Liver (tissue), 3 donors: ENCODE data around the gene CDH13.

Experiments used
- CTCF ChIP-seq: fragments of 150-350 bp; IDR thresholded peaks from 2 replicates; pipeline ENCODE4 v1.5.1; 2017; ENCODE audit warnings: improper control_type of control experiment, low read depth, low read length; ENCODE audit not compliant: missing input control
- GABPA ChIP-seq, 2 donors: IDR thresholded peaks in 1 of 2; conservative IDR thresholded peaks in 1 of 2; 2 replicates each; pipeline ENCODE4 v1.6.1; 2016; ENCODE audit warnings: antibody characterized with exemption in 2 of 2, mild to moderate bottlenecking in 1 of 2, moderate library complexity in 1 of 2
- JUND ChIP-seq, 2 donors: IDR thresholded peaks; 2 replicates each; pipeline ENCODE4 v1.6.1; 2016; ENCODE audit warnings: antibody characterized with exemption in 2 of 2
- RAD21 ChIP-seq, 2 donors: IDR thresholded peaks; 2 replicates each; pipeline ENCODE4 v1.6.1; 2016; ENCODE audit warnings: antibody characterized with exemption in 2 of 2, mild to moderate bottlenecking in 2 of 2
- REST ChIP-seq: IDR thresholded peaks from 2 replicates; pipeline ENCODE4 v1.6.1; 2016; ENCODE audit warnings: antibody characterized with exemption, mild to moderate bottlenecking
- donor health status: healthy.
- donor health status: healthy.

GRCh38 chr16:82769845-82770244 lies 143.1 kb downstream of the CDH13 start:
- TF ChIP-seq CTCF: no peak
- no peak for TF ChIP-seq RAD21 (IDR thresholded peaks at IDR 0.05)
- TF ChIP-seq GABPA (IDR thresholded peaks at IDR 0.05 in 1 of 2, conservative IDR thresholded peaks at IDR 0.05 in 1 of 2): no peak
- TF ChIP-seq REST: no peak
- no peak for TF ChIP-seq JUND (IDR thresholded peaks at IDR 0.05)
